Testis (tissue), 3 donors: ENCODE data around the gene COL4A1. TPM values are rescaled to one million over a fixed set of nuclear protein-coding genes. Genes with fewer than 3 reads are reported as not detected.

Source experiments
- DNase-seq: peaks from one replicate; pipeline ENCODE4 v3.0.0-alpha.2; 2019
- H3K27ac ChIP-seq, 2 donors: fragments of 200-600 bp; sonication (generic); one replicate each; pipeline ENCODE4 v1.5.1; 2019
- H3K27me3 ChIP-seq: fragments of 200-600 bp; sonication (generic); one replicate; pipeline ENCODE4 v1.5.1; 2019
- H3K36me3 ChIP-seq: fragments of 200-600 bp; sonication (generic); one replicate; pipeline ENCODE4 v1.5.1; 2017; ENCODE audit warnings: low read depth; ENCODE audit errors: missing control alignments
- H3K4me1 ChIP-seq: fragments of 200-600 bp; sonication (generic); one replicate; pipeline ENCODE4 v1.5.1; 2019
- H3K4me3 ChIP-seq, 2 donors: fragments of 200-600 bp; sonication (generic); one replicate each; pipeline ENCODE4 v1.5.1; 2017 to 2019
- H3K9me3 ChIP-seq: fragments of 200-600 bp; sonication (generic); one replicate; pipeline ENCODE4 v1.5.1; 2017
- CTCF ChIP-seq, 3 experiments: fragments of 450-650 bp in 2 of 3; fragments of 200-600 bp in 1 of 3; sonication (generic) in 1 of 3; IDR thresholded peaks; one replicate each; pipeline ENCODE4 v1.5.1; 2016 to 2019; ENCODE audit warnings: antibody characterized with exemption in 3 of 3, mild to moderate bottlenecking in 2 of 3, moderate library complexity in 1 of 3
- POLR2A ChIP-seq: fragments of 450-650 bp; IDR thresholded peaks from one replicate; pipeline ENCODE4 v1.6.1; 2017; ENCODE audit warnings: antibody characterized with exemption, mild to moderate bottlenecking, moderate library complexity
- WGBS, 2 donors: methylation state at CpG; one replicate each; pipeline ENCODE4 v1.1.5; 2018; 5-methylcytosine and 5-hydroxymethylcytosine counted together
- intact Hi-C: fragments of 100-400 bp; cut with DNase I; formaldehyde crosslinking; loops from one replicate; pipeline ENCODE4 v1.15.1; 2023; ENCODE audit warnings: low total_unique reads
- microRNA-seq, 2 donors: library from miRNA; unstranded; fragments of <30 nt; microRNA quantifications; one replicate each; pipeline ENCODE4, GENCODE V29; 2016; ENCODE audit warnings: borderline number of aligned reads in 2 of 2, borderline replicate concordance in 1 of 2
- polyA plus RNA-seq: library from polyadenylated mRNA; stranded (reverse); fragments of 350-450 nt; fragmentation: Illumina TruSeq; extraction: RNeasy Lipid Tissue Mini Kit (QIAGEN cat#74804); gene quantifications from one replicate; pipeline ENCODE4 v1.2.3, GENCODE V29; 2014; ENCODE audit warnings: low read depth, low replicate concordance; ENCODE audit not compliant: insufficient read depth
- small RNA-seq, 2 donors: library from RNA; depleted of rRNA; stranded (forward); fragments of <200 nt; gene quantifications; one replicate each; pipeline ENCODE3, GENCODE V24; 2016
- total RNA-seq, 2 donors: library from RNA; depleted of rRNA; stranded (reverse); fragments of >200 nt; gene quantifications; one replicate each; pipeline ENCODE4 v1.2.3, GENCODE V29; 2016

Gene COL4A1
- total and polyA plus RNA-seq, 3 donors from 2014 or later, result 35.5 to 43.0 (median 39.0) TPM

- Histone ChIP-seq H3K27me3 (no peaks in the 10 kb centered on the region), H3K27ac (no peak overlapping the region), H3K4me3 (no peak overlapping the region), H3K4me1 (no peaks in the 10 kb centered on the region), H3K9me3 (no peaks in the 10 kb centered on the region), H3K36me3 (no peaks in the 10 kb centered on the region)
- no peak for TF ChIP-seq CTCF (IDR thresholded peaks at IDR 0.05)
- no peak for TF ChIP-seq POLR2A
- 50 to 75% methylated on average over 2 of the region's 2 CpGs for WGBS, 2 donors
- intact Hi-C loops, result no loop called here
- DNase-seq, result no peak
These were observed 203.4 kb downstream of the COL4A1 start for GRCh38 chr13:110103534-110103933.

GRCh38 chr13:110103026-110103425 lies 203.9 kb downstream of the COL4A1 start:
- Histone ChIP-seq H3K27ac (no peak overlapping the region), H3K27me3 (no peaks in the 10 kb centered on the region), H3K36me3 (no peaks in the 10 kb centered on the region), H3K4me1 (no peaks in the 10 kb centered on the region), H3K4me3 (no peak overlapping the region), H3K9me3 (no peaks in the 10 kb centered on the region)
- TF ChIP-seq POLR2A (no peak), CTCF (IDR thresholded peaks at IDR 0.05) (no peak)
- no peak for DNase-seq
- 77 to 97% methylated on average over 5 of the region's 5 CpGs for WGBS, 2 donors
- intact Hi-C loops, result no loop called here

- TF ChIP-seq CTCF (IDR thresholded peaks at IDR 0.05) (no peak), POLR2A (no peak)
- H3K4me3 ChIP-seq, result no peak overlapping the region
- no peak for DNase-seq
- WGBS, 2 donors, result 85 to 91% methylated on average over 4 of the region's 4 CpGs
- H3K36me3 ChIP-seq, result no peaks in the 10 kb centered on the region
- no peak overlapping the region for H3K27ac ChIP-seq
- no peaks in the 10 kb centered on the region for H3K27me3 ChIP-seq
- intact Hi-C loops, result no loop called here
- H3K4me1 ChIP-seq, result no peaks in the 10 kb centered on the region
- H3K9me3 ChIP-seq, result no peaks in the 10 kb centered on the region
These were observed 204.9 kb downstream of the COL4A1 start for GRCh38 chr13:110102053-110102452.

GRCh38 chr13:110099922-110100321 lies 207.0 kb downstream of the COL4A1 start:
- Histone ChIP-seq H3K9me3 (no peaks in the 10 kb centered on the region), H3K36me3 (no peaks in the 10 kb centered on the region), H3K4me3 (no peak overlapping the region), H3K4me1 (no peaks in the 10 kb centered on the region), H3K27ac (no peak overlapping the region), H3K27me3 (no peaks in the 10 kb centered on the region)
- TF ChIP-seq POLR2A, result no peak
- TF ChIP-seq CTCF (IDR thresholded peaks at IDR 0.05), result no peak
- DNase-seq, result no peak
- WGBS, 2 donors, result 88 to 100% methylated on average over 1 of the region's 1 CpG
- intact Hi-C loops, result no loop called here

Small RNAs within 50 kb of the gene (microRNA-seq; reads per million reads assigned to microRNA genes)
- gene MIR8073, result 0 reads per million in 2 donors

Small RNAs within 50 kb of the gene (small RNA-seq; reads per million reads assigned to genes)
- gene MIR8073, result 0 reads per million in 2 donors

Other genes starting within 250 kb of the COL4A1 start
- gene COL4A2, start 127 bp upstream of the COL4A1 start, total RNA-seq, result 10 to 100 TPM; 81.0 to 89.9 TPM
- gene COL4A2, start 127 bp upstream of the COL4A1 start, polyA plus RNA-seq, result 69.1 TPM